BLaER1 treated with 17β-estradiol and CSF1 and Interleukin-3, amounts not matched to agents 10 nM and 100 nM (cell line): ENCODE data around the gene GNAQ.

ENCODE experiments used
- H3K27ac ChIP-seq, 11 experiments: shearing (Covaris generic); formaldehyde crosslinking; 2 replicates each; pipeline ENCODE4 v1.8.1; 2022
- H3K27me3 ChIP-seq, 11 experiments: shearing (Covaris generic); formaldehyde crosslinking; 2 replicates each; pipeline ENCODE4 v1.8.1; 2022
- H3K36me3 ChIP-seq, 11 experiments: shearing (Covaris generic); formaldehyde crosslinking; 2 replicates each; pipeline ENCODE4 v1.8.1; 2022
- H3K4me1 ChIP-seq, 10 experiments: shearing (Covaris generic); formaldehyde crosslinking; 2 replicates each; pipeline ENCODE4 v1.8.1; 2022
- H3K4me2 ChIP-seq, 11 experiments: shearing (Covaris generic); formaldehyde crosslinking; 2 replicates each; pipeline ENCODE4 v1.8.1; 2022
- H3K4me3 ChIP-seq, 10 experiments: shearing (Covaris generic); formaldehyde crosslinking; 2 replicates each; pipeline ENCODE4 v1.8.1; 2022
- H3K9ac ChIP-seq, 11 experiments: shearing (Covaris generic); formaldehyde crosslinking; 2 replicates each; pipeline ENCODE4 v1.8.1; 2022
- H3K9me3 ChIP-seq, 11 experiments: shearing (Covaris generic); formaldehyde crosslinking; replicated peaks in 1 of 11; 2 replicates each; pipeline ENCODE4 v1.8.1; 2022
- H4K20me1 ChIP-seq, 11 experiments: shearing (Covaris generic); formaldehyde crosslinking; 2 replicates each; pipeline ENCODE4 v1.8.1; 2022
- Cebpa-rat ChIP-seq, 11 experiments: shearing (Covaris generic); IDR thresholded peaks; 2 replicates each; pipeline ENCODE4 v1.8.1; 2022

GNAQ gene

GRCh38 chr9:77853716-77854115 lies 177.9 kb downstream of the GNAQ start:
- peaks cover 0 to 65% (median 11%) of the 10 kb centered on the region in 10 experiments; a peak in 13 of 20 replicates for H3K4me1 ChIP-seq
- H3K36me3 ChIP-seq, result peaks cover 0 to 51% (median 0%) of the 10 kb centered on the region in 11 experiments; a peak in 8 of 22 replicates
- no peak overlapping the region for H3K27ac ChIP-seq
- H3K27me3 ChIP-seq, result no peaks in the 10 kb centered on the region
- peak overlapping the region in 2 of 11 experiments; percentile 8 to 32; a peak in 4 of 22 replicates for H3K4me2 ChIP-seq
- peaks cover 0 to 97% (median 3%) of the 10 kb centered on the region in 11 experiments; a peak in 10 of 22 replicates for H4K20me1 ChIP-seq
- no peak overlapping the region for H3K4me3 ChIP-seq
- no peak overlapping the region for H3K9ac ChIP-seq
- peaks cover 0 to 8% (median 0%) of the 10 kb centered on the region in 11 experiments; a peak in 2 of 22 replicates for H3K9me3 ChIP-seq
- TF ChIP-seq Cebpa-rat (IDR thresholded peaks at IDR 0.05), result no peak

- Histone ChIP-seq H3K9ac (no peak overlapping the region), H3K27me3 (no peaks in the 10 kb centered on the region), H3K9me3 (no peaks in the 10 kb centered on the region), H3K4me1 (peaks cover 7 to 82% (median 25%) of the 10 kb centered on the region in 10 experiments; a peak in 18 of 20 replicates), H3K4me3 (no peak overlapping the region), H4K20me1 (peaks cover 0 to 100% (median 9%) of the 10 kb centered on the region in 11 experiments; a peak in 15 of 22 replicates), H3K36me3 (peaks cover 0 to 46% (median 0%) of the 10 kb centered on the region in 11 experiments; a peak in 7 of 22 replicates), H3K27ac (no peak overlapping the region), H3K4me2 (no peak overlapping the region)
- TF ChIP-seq Cebpa-rat (IDR thresholded peaks at IDR 0.05), result no peak
Measured at GRCh38 chr9:77851882-77852595, 179.6 kb downstream of the GNAQ start.

- peaks cover 16 to 74% (median 34%) of the 10 kb centered on the region in 10 experiments; a peak in 19 of 20 replicates for H3K4me1 ChIP-seq
- peak overlapping the region in 6 of 11 experiments; percentile 3 to 81 (median 72); a peak in 8 of 22 replicates for H3K4me2 ChIP-seq
- H3K36me3 ChIP-seq, result peaks cover 0 to 46% (median 0%) of the 10 kb centered on the region in 11 experiments; a peak in 7 of 22 replicates
- no peak overlapping the region for H3K9ac ChIP-seq
- TF ChIP-seq Cebpa-rat (IDR thresholded peaks at IDR 0.05), result peak in 2 of 11 experiments; percentile 21 to 23; a peak in 1 of 22 replicates
- H3K4me3 ChIP-seq, result no peak overlapping the region
- H3K27me3 ChIP-seq, result no peaks in the 10 kb centered on the region
- H4K20me1 ChIP-seq, result peaks cover 0 to 100% (median 16%) of the 10 kb centered on the region in 11 experiments; a peak in 17 of 22 replicates
- peak overlapping the region in 4 of 11 experiments; percentile 4 to 38 (median 20); a peak in 4 of 22 replicates for H3K27ac ChIP-seq
- H3K9me3 ChIP-seq, result no peaks in the 10 kb centered on the region
Measured at GRCh38 chr9:77848897-77849296, 182.7 kb downstream of the GNAQ start.

- TF ChIP-seq Cebpa-rat (IDR thresholded peaks at IDR 0.05), result no peak
- H3K9me3 ChIP-seq, result no peaks in the 10 kb centered on the region
- no peaks in the 10 kb centered on the region for H3K27me3 ChIP-seq
- peak overlapping the region in 4 of 11 experiments; percentile 4 to 38 (median 20); a peak in 4 of 22 replicates for H3K27ac ChIP-seq
- H3K36me3 ChIP-seq, result peaks cover 0 to 46% (median 0%) of the 10 kb centered on the region in 11 experiments; a peak in 7 of 22 replicates
- peak overlapping the region in 6 of 11 experiments; percentile 3 to 81 (median 72); a peak in 10 of 22 replicates for H3K4me2 ChIP-seq
- H3K4me3 ChIP-seq, result no peak overlapping the region
- peak overlapping the region in 1 of 11 experiments; percentile 9; a peak in 1 of 22 replicates for H3K9ac ChIP-seq
- H4K20me1 ChIP-seq, result peaks cover 0 to 100% (median 16%) of the 10 kb centered on the region in 11 experiments; a peak in 17 of 22 replicates
- peaks cover 16 to 71% (median 34%) of the 10 kb centered on the region in 10 experiments; a peak in 19 of 20 replicates for H3K4me1 ChIP-seq
Measured at GRCh38 chr9:77848404-77848803, 183.2 kb downstream of the GNAQ start.

GRCh38 chr9:77847626-77848025 lies 184.0 kb downstream of the GNAQ start:
- Histone ChIP-seq H3K4me1 (peaks cover 16 to 71% (median 33%) of the 10 kb centered on the region in 10 experiments; a peak in 19 of 20 replicates), H3K9me3 (no peaks in the 10 kb centered on the region), H3K4me2 (peak overlapping the region; percentile 2 to 81 (median 59); a peak in 17 of 22 replicates), H3K9ac (no peak overlapping the region), H3K4me3 (peak overlapping the region in 1 of 10 experiments; percentile 24; a peak in 2 of 20 replicates), H4K20me1 (peaks cover 0 to 100% (median 17%) of the 10 kb centered on the region in 11 experiments; a peak in 17 of 22 replicates), H3K27ac (peak overlapping the region in 5 of 11 experiments; percentile 18 to 38 (median 32); a peak in 7 of 22 replicates), H3K36me3 (peaks cover 0 to 41% (median 0%) of the 10 kb centered on the region in 11 experiments; a peak in 7 of 22 replicates), H3K27me3 (no peaks in the 10 kb centered on the region)
- no peak for TF ChIP-seq Cebpa-rat (IDR thresholded peaks at IDR 0.05)

- Histone ChIP-seq H3K4me2 (peak overlapping the region; percentile 2 to 81 (median 59); a peak in 18 of 22 replicates), H3K36me3 (peaks cover 0 to 35% (median 0%) of the 10 kb centered on the region in 11 experiments; a peak in 7 of 22 replicates), H4K20me1 (peaks cover 0 to 100% (median 19%) of the 10 kb centered on the region in 11 experiments; a peak in 17 of 22 replicates), H3K27me3 (no peaks in the 10 kb centered on the region), H3K4me1 (peaks cover 20 to 72% (median 38%) of the 10 kb centered on the region in 10 experiments; a peak in 19 of 20 replicates), H3K4me3 (no peak overlapping the region), H3K27ac (peak overlapping the region in 3 of 11 experiments; percentile 23 to 38 (median 32); a peak in 4 of 22 replicates), H3K9ac (no peak overlapping the region; a peak in 1 of 22 replicates), H3K9me3 (no peaks in the 10 kb centered on the region)
- no peak for TF ChIP-seq Cebpa-rat (IDR thresholded peaks at IDR 0.05)
Measured at GRCh38 chr9:77847059-77847499, 184.5 kb downstream of the GNAQ start.

GRCh38 chr9:77844415-77844814 lies 187.2 kb downstream of the GNAQ start:
- H4K20me1 ChIP-seq, result peaks cover 0 to 100% (median 24%) of the 10 kb centered on the region in 11 experiments; a peak in 17 of 22 replicates
- TF ChIP-seq Cebpa-rat (IDR thresholded peaks at IDR 0.05), result no peak
- peaks cover 20 to 63% (median 44%) of the 10 kb centered on the region in 10 experiments; a peak in 19 of 20 replicates for H3K4me1 ChIP-seq

GRCh38 chr9:77843871-77844155 lies 187.8 kb downstream of the GNAQ start:
- Histone ChIP-seq H3K27ac (no peak overlapping the region), H3K36me3 (peaks cover 0 to 33% (median 0%) of the 10 kb centered on the region in 11 experiments; a peak in 4 of 22 replicates), H3K4me3 (no peak overlapping the region), H3K9ac (no peak overlapping the region), H3K4me2 (no peak overlapping the region), H3K27me3 (no peaks in the 10 kb centered on the region), H3K4me1 (peaks cover 20 to 57% (median 41%) of the 10 kb centered on the region in 10 experiments; a peak in 19 of 20 replicates), H4K20me1 (peaks cover 0 to 100% (median 24%) of the 10 kb centered on the region in 11 experiments; a peak in 17 of 22 replicates), H3K9me3 (no peaks in the 10 kb centered on the region)
- TF ChIP-seq Cebpa-rat (IDR thresholded peaks at IDR 0.05), result no peak

More at GRCh38 chr9:77844415-77844814, 187.2 kb downstream of the GNAQ start:
- no peak overlapping the region for H3K4me2 ChIP-seq
- H3K36me3 ChIP-seq, result peaks cover 0 to 30% (median 0%) of the 10 kb centered on the region in 11 experiments; a peak in 4 of 22 replicates
- no peak overlapping the region for H3K4me3 ChIP-seq
- H3K27me3 ChIP-seq, result no peaks in the 10 kb centered on the region
- no peak overlapping the region for H3K9ac ChIP-seq
- H3K9me3 ChIP-seq, result no peaks in the 10 kb centered on the region
- no peak overlapping the region for H3K27ac ChIP-seq
